AG09309 (cell line): ENCODE results near the gene MYO1B.

Experiments used
- DNase-seq: peaks from one replicate; pipeline ENCODE4 v3.0.0-alpha.2; 2010; ENCODE audit warnings: low read depth
- H3K4me3 ChIP-seq: 2 replicates; pipeline ENCODE4 v1.5.1; 2011; ENCODE audit warnings: mild to moderate bottlenecking, low read depth, low read length, moderate library complexity; ENCODE audit not compliant: control insufficient read depth
- CTCF ChIP-seq: IDR thresholded peaks from 2 replicates; pipeline ENCODE4 v1.5.1; 2011; ENCODE audit warnings: mild to moderate bottlenecking, low read depth, low read length, inconsistent platforms; ENCODE audit not compliant: insufficient read depth, control insufficient read depth; ENCODE audit errors: missing control alignments

The MYO1B gene

GRCh38 chr2:191231995-191232394 is 13.2 kb upstream of the MYO1B start:
- no peak overlapping the region for H3K4me3 ChIP-seq
- peak; percentile 60 for TF ChIP-seq CTCF
- no peak for DNase-seq

GRCh38 chr2:191233533-191233932 is 11.7 kb upstream of the MYO1B start:
- no peak overlapping the region for H3K4me3 ChIP-seq
- DNase-seq: no peak
- no peak for TF ChIP-seq CTCF

GRCh38 chr2:191234376-191234775 is 10.8 kb upstream of the MYO1B start:
- TF ChIP-seq CTCF: no peak
- DNase-seq: no peak
- H3K4me3 ChIP-seq: no peak overlapping the region

GRCh38 chr2:191240871-191241270 is 4.3 kb upstream of the MYO1B start:
- no peak for DNase-seq
- no peak for TF ChIP-seq CTCF
- no peak overlapping the region for H3K4me3 ChIP-seq

- TF ChIP-seq CTCF: no peak
- no peak overlapping the region for H3K4me3 ChIP-seq
- DNase-seq: no peak
Measured at GRCh38 chr2:191241418-191241817, 3.8 kb upstream of the MYO1B start.

GRCh38 chr2:191243154-191243553 is 2.0 kb upstream of the MYO1B start:
- DNase-seq: no peak
- TF ChIP-seq CTCF: no peak
- no peak overlapping the region for H3K4me3 ChIP-seq

- no peak overlapping the region for H3K4me3 ChIP-seq
- TF ChIP-seq CTCF: no peak
- no peak for DNase-seq
Measured at GRCh38 chr2:191244350-191244749, 854 bp upstream of the MYO1B start.
